HG03469 (cell line): ENCODE measurements around the gene ABLIM1.

Experiments
- ATAC-seq: cut with Tn5 transposase; IDR thresholded peaks from one replicate; pipeline ENCODE4 v1.9.1; 2021; ENCODE audit warnings: mild to moderate bottlenecking, moderate library complexity, moderate number of reproducible peaks; ENCODE audit not compliant: unreplicated experiment

The ABLIM1 gene

GRCh38 chr10:114525368-114525949 is 132.6 kb downstream of the ABLIM1 start:
- no peak for ATAC-seq

DNA sequence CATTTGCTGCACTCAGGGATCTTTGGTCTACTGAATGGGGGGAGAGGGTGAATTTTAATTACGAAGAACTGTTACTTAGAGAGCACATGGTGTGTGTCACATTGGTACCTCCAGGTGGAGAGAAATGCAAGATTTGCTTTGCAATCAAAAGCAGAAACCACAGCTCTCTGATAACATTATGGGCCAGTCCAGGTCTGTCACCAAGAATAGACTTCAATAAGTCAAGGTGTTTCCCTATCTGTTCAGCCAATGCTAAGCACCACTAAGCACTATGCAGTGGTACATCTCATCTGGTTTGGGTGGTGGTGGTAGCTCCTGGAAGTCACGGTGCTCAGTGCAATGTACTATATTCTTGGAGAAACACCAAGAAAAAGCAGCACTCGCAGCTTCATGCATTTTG is 134.2 kb downstream of the ABLIM1 start:
- ATAC-seq = no peak

DNA sequence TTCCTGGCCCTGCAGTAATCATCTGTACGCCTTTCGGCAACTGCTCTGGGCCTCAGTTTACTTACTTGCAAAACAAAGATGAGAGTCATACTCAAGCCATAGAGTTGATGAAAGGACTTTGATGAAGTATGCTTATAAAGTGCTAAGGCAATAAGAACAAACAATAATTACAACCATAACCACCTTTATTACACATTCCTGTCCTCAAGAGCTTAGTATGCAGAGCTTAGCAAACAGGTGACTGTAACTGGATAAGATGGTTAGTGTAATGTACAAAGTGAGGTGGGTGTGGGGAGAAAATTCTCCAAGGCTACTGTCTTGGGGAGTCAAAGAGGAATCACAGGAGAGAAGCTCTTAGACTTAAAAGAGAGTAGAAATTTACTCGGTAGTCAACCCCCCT is 136.8 kb downstream of the ABLIM1 start:
- ATAC-seq = no peak

- ATAC-seq = no peak
Observed at GRCh38 chr10:114520453-114520852, 137.6 kb downstream of the ABLIM1 start.

- no peak for ATAC-seq
Observed at GRCh38 chr10:114519756-114520293, 138.2 kb downstream of the ABLIM1 start.

DNA sequence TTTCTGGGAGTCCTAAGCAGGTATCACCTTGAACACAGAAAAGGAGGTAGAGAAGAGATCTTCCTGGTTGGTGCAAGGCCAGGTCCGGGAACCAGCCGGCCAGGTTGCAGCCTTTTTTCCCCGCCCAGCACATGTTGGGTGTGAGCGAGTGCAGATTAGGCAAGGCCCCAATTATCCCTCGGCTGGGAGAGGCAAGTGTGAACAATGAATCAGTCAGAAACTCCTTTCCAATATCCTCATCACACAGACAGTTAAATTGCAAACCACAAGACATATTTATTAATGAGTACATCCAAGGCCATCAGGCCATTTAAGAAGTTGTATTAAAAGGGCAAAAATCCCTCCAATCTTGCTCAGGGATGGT is 138.8 kb downstream of the ABLIM1 start:
- no peak for ATAC-seq

- ATAC-seq = no peak
Observed at GRCh38 chr10:114518401-114519305, 139.4 kb downstream of the ABLIM1 start.

DNA sequence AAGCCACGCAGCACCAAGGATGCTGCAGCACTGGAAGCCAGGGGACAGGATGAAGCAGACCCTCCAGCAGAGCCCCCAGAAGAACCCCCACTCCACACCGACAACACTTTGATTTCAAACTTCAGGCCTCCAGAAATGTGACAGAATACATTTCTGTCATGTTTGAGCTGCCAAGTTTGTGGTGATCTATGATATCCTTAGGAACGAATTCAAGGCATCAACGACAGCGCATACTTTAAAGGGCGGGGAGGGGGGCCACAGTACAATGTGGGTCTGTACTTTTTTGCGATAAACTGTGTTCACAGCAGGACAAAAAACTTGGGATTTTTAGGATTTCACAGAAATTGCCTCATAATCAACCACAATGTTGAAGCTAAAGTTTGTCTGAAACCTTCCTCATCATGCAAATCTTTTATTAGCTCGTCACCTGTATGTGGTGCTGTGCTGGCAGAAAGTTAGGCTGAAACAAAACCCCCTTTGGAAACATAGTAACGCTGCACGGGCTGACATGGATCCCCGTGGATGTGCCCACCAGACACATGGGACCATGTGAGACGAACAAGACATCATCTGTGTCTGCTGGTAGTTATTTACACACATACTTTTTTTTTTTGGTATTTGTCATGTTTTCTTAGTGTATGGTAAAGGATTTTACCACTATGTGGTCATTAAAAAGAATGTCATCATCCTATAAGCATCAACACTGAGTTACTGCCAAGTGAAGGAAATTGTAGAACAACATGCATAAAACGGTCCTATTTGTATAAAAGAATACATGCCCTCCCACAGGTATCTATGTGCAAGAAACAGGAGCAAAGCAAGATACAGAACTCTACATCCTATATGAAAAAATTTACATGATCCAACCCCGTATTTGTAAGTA is 140.5 kb downstream of the ABLIM1 start:
- ATAC-seq = no peak

- no peak for ATAC-seq
Observed at GRCh38 chr10:114516356-114516755, 141.7 kb downstream of the ABLIM1 start.

- no peak for ATAC-seq
Observed at GRCh38 chr10:114515298-114515914, 142.7 kb downstream of the ABLIM1 start.

DNA sequence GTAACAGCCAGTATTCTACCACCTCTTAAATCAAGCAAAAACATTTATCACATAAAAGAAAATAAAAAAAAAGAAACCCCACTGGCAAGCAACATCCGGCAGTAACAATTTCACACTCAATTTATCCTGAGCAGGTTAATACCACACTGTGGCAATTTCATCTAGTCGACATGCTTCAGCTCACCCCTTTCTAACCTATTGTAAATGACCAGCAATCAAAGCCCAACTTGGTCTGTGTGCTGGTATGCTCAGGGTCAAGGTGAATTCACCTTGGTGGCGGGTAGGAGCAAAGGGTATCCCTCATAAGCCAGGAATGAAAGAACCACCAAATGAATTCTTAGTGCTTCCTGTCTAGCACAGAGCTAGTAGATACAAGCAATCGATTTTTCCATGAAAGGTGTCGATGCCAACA is 144.7 kb downstream of the ABLIM1 start:
- no peak for ATAC-seq

- ATAC-seq = no peak
Observed at GRCh38 chr10:114511881-114512280, 146.2 kb downstream of the ABLIM1 start.

- ATAC-seq = no peak
Observed at GRCh38 chr10:114508376-114508775, 149.7 kb downstream of the ABLIM1 start.

DNA sequence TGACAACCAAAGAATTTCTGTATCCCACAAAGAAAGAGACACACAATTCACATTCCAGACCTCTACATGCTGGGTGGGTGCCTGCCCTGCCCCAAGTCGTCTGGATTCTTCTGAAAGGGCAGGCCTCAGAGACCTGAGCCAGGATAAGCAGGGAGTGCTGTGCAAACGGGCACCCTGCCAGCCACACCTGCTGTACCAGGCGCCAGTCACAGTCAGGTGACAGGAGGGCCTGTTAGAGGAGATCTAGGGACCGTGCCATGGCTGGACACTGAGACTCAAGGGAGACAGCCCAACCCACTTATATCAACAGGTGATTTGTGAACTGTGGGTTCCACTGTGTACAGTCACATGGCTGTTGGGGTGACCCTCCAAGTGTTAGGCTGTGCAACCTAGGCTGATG is 150.6 kb downstream of the ABLIM1 start:
- no peak for ATAC-seq

DNA sequence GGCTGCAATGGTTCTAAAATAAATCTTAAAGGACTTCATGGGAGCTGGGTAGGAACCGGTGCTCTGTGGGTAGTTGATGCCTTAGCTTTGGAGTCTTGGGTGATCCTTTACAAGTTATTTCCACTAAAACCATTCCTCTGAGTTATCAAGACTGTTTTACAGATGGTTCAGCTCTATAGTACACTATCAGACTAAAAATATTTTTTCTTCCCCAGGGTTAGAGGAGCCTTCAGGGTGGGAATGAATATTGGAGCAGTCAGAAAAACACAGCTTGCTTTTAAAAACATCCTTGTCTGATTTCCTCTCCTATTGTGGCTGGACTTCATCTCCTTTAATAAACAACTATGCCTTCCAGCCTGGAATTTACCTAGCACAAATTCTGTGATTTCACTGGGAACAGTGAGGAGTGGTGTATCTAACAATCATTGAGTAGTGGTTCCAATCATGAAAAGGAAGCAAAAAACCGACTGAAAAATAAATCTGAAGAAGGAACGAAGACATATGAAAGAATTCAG is 151.1 kb downstream of the ABLIM1 start:
- no peak for ATAC-seq

GRCh38 chr10:114504769-114505579 is 153.1 kb downstream of the ABLIM1 start:
- no peak for ATAC-seq

- ATAC-seq = no peak
Observed at GRCh38 chr10:114502074-114502473, 156.0 kb downstream of the ABLIM1 start.

- no peak for ATAC-seq
Observed at GRCh38 chr10:114501650-114502049, 156.4 kb downstream of the ABLIM1 start.

GRCh38 chr10:114500643-114501042 is 157.4 kb downstream of the ABLIM1 start:
- no peak for ATAC-seq
